SIG-M5 (cell line): ENCODE data around the gene KLK2.

ENCODE experiments used
- DNase-seq: peaks from one replicate; lab custom pipeline; 2025; lab: John Stamatoyannopoulos, UW

Gene KLK2

GRCh38 chr19:50873056-50873455, at the start of gene KLK2:
TSS of gene KLK2 (plus strand) at chr19:50873439. CDS start at chr19:50873474, 35 bp downstream.
- no peak for DNase-seq

- no peak for DNase-seq
Observed at GRCh38 chr19:50826492-50827240, 46.6 kb upstream of the KLK2 start.

DNA sequence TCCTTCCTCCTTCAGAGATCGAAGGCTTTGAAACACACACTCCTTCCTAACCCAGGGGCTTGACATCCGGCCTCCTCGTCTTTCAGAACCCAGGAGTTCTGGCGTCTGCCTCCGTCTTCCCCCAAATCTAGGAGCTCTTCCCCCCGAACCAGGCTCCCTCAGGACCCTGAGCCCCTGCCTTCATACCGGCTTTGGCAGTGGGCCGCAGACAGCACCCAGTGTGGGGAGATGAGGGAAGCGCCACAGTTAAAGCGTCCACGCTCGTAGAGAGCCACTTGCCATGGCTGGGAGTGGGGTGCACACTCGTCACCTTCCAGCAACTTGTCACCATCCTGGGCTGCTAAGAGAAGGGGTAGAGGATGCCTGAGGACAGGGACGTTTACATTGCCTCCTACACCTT, 45.8 kb upstream of the KLK2 start:
- no peak for DNase-seq

- no peak for DNase-seq
Observed at GRCh38 chr19:50829801-50830200, 43.4 kb upstream of the KLK2 start.

DNA sequence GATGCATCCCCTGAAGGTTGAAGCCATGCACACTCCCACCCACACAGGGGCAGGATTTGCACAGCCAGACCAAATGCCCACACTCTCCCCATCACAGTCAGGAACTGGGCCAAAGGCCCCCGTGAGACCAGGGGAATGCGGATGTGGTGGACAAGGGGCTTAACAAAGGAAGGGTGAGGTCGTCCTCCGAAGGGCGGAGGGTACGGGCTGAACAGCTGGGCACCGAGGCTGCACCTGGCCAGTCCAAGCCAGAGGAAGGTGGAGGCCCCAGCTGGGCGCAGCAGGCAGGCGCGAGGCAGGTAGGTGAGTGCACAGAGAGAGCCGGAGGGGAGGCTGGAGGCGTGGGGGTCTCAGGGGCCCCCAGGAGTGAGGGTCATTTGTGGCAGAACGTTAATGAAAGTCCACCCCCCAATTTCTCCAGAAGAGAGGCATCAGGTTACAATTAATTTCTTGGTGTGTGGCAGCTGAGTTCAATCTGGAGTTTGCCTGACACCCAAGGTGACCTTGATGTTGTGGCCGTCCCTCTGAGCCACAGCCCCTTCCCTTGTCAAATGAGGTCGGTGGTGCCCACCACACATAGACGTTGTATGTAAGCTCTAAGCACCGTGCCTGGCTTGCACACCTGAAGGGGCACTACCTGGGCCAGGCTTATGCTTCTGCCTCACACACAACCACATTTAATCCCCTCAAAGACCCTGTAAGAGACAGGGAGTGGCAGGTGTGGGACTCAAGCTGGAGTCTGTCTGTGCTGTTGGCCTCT, 42.8 kb upstream of the KLK2 start:
- DNase-seq: no peak

GRCh38 chr19:50831026-50831396, 42.2 kb upstream of the KLK2 start:
- no peak for DNase-seq

GRCh38 chr19:50832666-50833065, 40.6 kb upstream of the KLK2 start:
- no peak for DNase-seq

GRCh38 chr19:50833117-50833801, 40.0 kb upstream of the KLK2 start, which contains the start of gene KLK15:
TSS of gene KLK15 (minus strand) at chr19:50833574. CDS start at chr19:50831492, 2,082 bp downstream.
- DNase-seq: no peak

DNA sequence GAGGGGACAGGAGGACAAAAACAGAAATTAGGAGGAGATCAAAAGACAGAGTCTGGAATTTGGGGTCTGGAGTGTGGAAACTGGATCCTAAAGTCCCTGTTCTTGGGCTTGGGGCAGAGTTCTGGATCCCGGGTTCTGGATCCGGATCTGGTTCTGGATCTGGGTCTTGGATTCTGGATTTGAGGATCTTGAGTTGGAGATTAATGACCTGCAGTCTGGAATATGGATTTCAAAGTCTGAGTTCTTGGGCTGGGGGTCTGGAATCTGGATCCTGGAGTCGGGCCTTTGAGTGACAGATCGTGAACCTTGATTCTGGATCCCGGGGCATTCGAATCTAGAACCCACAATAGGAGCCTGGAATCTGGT, 39.5 kb upstream of the KLK2 start:
- no peak for DNase-seq

GRCh38 chr19:50835103-50835784, 38.0 kb upstream of the KLK2 start:
- no peak for DNase-seq

- no peak for DNase-seq
Observed at GRCh38 chr19:50835785-50836542, 37.3 kb upstream of the KLK2 start.

GRCh38 chr19:50836543-50837195, 36.6 kb upstream of the KLK2 start:
- DNase-seq: no peak

DNA sequence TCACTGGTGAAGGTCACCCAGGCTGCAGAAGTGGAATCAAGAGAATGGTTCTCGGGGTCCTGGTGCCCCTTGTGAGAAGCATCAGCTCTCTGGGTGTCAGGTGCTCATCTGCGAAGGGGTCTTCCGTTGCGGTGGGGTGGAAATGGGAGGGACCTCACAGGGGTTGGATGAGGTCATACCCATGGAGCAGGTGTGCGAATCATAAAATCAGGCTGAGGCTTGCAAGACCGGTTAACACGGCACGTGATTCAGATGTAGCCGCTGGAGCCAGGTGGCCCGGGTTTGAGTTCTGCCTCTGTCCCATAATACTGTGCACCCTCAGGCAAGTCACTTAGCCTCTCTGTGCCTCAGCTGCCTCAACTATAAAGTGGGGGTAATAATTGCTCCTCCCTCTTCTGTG, 35.9 kb upstream of the KLK2 start:
- DNase-seq: no peak

GRCh38 chr19:50838239-50838638, 35.0 kb upstream of the KLK2 start:
- no peak for DNase-seq

DNA sequence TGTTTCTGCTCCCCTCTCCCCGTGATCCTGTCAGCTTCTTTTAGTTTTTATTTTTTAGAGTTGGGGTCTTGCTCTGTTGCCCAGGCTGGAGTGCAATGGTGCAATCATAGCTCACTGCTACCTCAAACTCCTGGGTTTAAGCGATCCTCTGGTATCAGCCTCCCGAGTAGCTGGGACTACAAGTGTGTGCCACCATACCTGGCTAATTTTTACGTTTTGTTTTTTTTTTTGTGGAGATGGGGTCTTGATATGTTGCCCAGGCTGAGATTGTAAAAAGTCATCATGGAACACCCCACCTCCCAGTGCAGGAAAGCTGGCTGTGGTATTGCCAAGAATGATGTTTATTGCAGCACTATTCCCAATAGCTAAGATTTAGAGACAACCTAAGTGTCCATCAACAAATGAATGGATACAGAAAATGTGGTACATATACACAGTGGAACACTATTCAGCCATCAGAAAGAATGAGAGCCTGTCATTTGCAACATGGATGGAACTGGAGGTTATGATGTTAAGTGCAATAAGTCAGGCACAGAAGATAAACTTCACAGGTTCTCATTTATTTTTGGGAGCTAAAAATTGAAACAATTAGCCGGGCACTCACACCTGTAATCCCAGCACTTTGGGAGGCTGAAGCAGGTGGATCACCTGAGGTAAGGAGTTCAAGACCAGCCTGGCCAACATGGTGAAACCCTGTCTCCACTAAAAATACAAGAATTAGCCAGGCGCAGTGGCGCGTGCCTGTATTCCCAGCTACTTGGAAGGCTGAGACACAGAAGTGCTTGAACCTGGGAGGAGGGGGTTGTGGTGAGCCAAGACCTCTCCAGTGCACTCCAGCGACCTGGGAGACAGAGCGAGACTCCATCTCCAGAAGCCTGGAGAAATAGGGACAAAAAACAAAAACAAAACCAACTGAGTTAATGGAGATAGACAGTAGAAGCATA, 33.3 kb upstream of the KLK2 start:
- no peak for DNase-seq

DNA sequence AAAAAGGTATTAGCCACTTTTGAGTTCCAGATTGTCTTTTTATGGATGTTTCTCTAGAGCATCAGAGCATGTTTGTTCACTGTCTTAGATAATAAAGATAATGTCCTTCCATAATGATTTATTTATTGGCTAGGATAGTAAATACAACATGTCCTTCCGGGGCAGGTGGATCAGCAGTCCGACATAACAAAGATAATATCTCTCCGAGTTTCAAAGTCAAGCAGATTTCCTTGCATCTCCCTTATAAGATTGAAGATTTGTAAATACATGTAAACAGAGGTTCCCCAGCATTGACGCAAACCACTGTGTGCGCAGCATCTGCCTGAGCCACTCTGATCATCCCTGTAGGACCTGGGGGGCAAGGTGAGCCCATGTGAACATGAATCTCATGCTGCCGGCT, 31.1 kb upstream of the KLK2 start:
- no peak for DNase-seq

DNA sequence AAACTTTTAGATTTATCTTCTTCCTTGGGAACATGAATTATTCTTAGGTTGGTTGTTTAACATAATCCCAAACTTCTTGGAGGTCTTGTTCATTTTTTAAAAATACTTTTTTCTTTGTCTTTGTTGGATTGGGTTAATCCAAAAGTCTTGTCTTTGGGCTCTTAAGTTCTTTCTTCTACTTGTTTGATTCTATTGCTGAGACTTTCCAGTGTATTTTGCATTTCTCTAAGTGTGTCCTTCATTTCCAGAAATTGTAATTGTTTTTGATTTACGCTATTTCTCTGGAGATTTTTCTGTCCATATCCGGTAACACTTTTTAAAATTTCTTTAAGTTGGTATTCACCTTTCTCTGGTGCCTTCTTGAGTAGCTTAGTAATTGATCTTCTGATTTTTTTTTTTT, 30.0 kb upstream of the KLK2 start:
- no peak for DNase-seq

GRCh38 chr19:50843701-50844221, 29.5 kb upstream of the KLK2 start:
- DNase-seq: no peak

- no peak for DNase-seq
Observed at GRCh38 chr19:50844296-50844935, 28.8 kb upstream of the KLK2 start.
